Panc1 (cell line): ENCODE results near the gene RFT1. TPM values are rescaled to one million over a fixed set of nuclear protein-coding genes. Genes with fewer than 3 reads are reported as not detected.

Source experiments
- ATAC-seq: fragments of 200-7000 bp; cut with Tn5 transposase; 2 replicates; pipeline ENCODE4 v1.9.1; 2020; ENCODE audit warnings: mild to moderate bottlenecking, moderate library complexity
- BruUV-seq: library from RNA; stranded (reverse); fragments of 400-500 nt; replicated peaks from 2 replicates; lab custom pipeline; 2021; lab: Mats Ljungman, UMichigan
- CTCF ChIA-PET: fragments of 300-600 bp; sonication (Branson Sonifier 250); formaldehyde crosslinking; loops from one replicate; lab custom pipeline; 2022; ENCODE audit warnings: antibody characterized with exemption; lab: Charles Lee
- POLR2A ChIA-PET: fragments of 300-600 bp; sonication (Branson Sonifier 250); formaldehyde crosslinking; loops from one replicate; lab custom pipeline; 2022; ENCODE audit warnings: antibody characterized with exemption; lab: Charles Lee
- DNase-seq: peaks from one replicate; pipeline ENCODE4 v3.0.0-alpha.2; 2010; ENCODE audit warnings: low read depth, low spot score
- H3K27ac ChIP-seq: 2 replicates; pipeline ENCODE4 v1.5.1; 2011; ENCODE audit warnings: mild to moderate bottlenecking, low read length, inconsistent platforms
- H3K27me3 ChIP-seq: fragments of 200-500 bp; sonication (Bioruptor generic); 2 replicates; pipeline ENCODE4 v1.6.0; 2014; ENCODE audit warnings: low read length, inconsistent platforms; ENCODE audit not compliant: control insufficient read depth, insufficient read depth
- H3K36me3 ChIP-seq: fragments of 200-500 bp; sonication (Bioruptor generic); 2 replicates; pipeline ENCODE4 v1.5.1; 2014; ENCODE audit warnings: inconsistent platforms, mild to moderate bottlenecking, low read length, moderate library complexity; ENCODE audit not compliant: control insufficient read depth, insufficient read depth
- H3K4me1 ChIP-seq: 2 replicates; pipeline ENCODE4 v1.5.1; 2011; ENCODE audit warnings: inconsistent platforms, mild to moderate bottlenecking, low read length, moderate library complexity; ENCODE audit not compliant: control insufficient read depth, insufficient read depth
- H3K4me3 ChIP-seq, 2 experiments: 2 replicates each; pipeline ENCODE4 v1.5.1; 2011 to 2012; ENCODE audit warnings: low read depth in 2 of 2, low read length in 2 of 2, mild to moderate bottlenecking in 2 of 2, inconsistent platforms in 1 of 2, moderate library complexity in 1 of 2
- H3K9me3 ChIP-seq: fragments of 200-500 bp; sonication (Bioruptor generic); 2 replicates; pipeline ENCODE4 v1.5.1; 2014; ENCODE audit warnings: low read depth, mild to moderate bottlenecking, inconsistent platforms, low read length, moderate library complexity; ENCODE audit not compliant: control insufficient read depth, insufficient read depth
- POLR2AphosphoS5 ChIP-seq: IDR thresholded peaks from 2 replicates; pipeline ENCODE4 v1.6.1; 2012; ENCODE audit warnings: mild to moderate bottlenecking, low read depth, low read length, moderate library complexity
- REST ChIP-seq, 2 experiments: IDR thresholded peaks; 2 replicates each; pipeline ENCODE4 v1.6.1; 2011 to 2012; ENCODE audit warnings: low read depth in 2 of 2, control low read depth in 1 of 2, low read length in 1 of 2, mild to moderate bottlenecking in 1 of 2, moderate library complexity in 1 of 2; ENCODE audit not compliant: insufficient read depth in 1 of 2
- SIN3A ChIP-seq: IDR thresholded peaks from 2 replicates; pipeline ENCODE4 v1.6.1; 2012; ENCODE audit warnings: low read depth, mild to moderate bottlenecking, low read length, moderate library complexity, borderline replicate concordance; ENCODE audit not compliant: insufficient read depth
- TCF7L2 ChIP-seq: IDR thresholded peaks from 2 replicates; pipeline ENCODE4 v1.6.1; 2011; ENCODE audit warnings: mild to moderate bottlenecking, low read depth, low read length, inconsistent platforms
- in situ Hi-C: cut with HindIII; loops from 2 replicates; pipeline ENCODE4 v1.10.0; 2016; ENCODE audit warnings: low sequenced_read_pairs, low pct_unique_long_range_greater_than_20kb
- intact Hi-C: fragments of 100-400 bp; cut with micrococcal nuclease; formaldehyde crosslinking; loops from one replicate; pipeline ENCODE4 v1.10.0; 2022; ENCODE audit not compliant: unreplicated experiment
- total RNA-seq: library from RNA; stranded (reverse); gene quantifications from one replicate; pipeline ENCODE4 v1.2.1, GENCODE V29; 2021; ENCODE audit not compliant: unreplicated experiment
- TF ChIP-seq, protein P1 (sequence below): fragments of 450-650 bp; IDR thresholded peaks from 2 replicates; pipeline ENCODE4 v1.5.1; 2017; ENCODE audit warnings: mild to moderate bottlenecking

The RFT1 gene
- total RNA-seq, 1 experiment from 2014 or later, result 21.0 TPM

DNA sequence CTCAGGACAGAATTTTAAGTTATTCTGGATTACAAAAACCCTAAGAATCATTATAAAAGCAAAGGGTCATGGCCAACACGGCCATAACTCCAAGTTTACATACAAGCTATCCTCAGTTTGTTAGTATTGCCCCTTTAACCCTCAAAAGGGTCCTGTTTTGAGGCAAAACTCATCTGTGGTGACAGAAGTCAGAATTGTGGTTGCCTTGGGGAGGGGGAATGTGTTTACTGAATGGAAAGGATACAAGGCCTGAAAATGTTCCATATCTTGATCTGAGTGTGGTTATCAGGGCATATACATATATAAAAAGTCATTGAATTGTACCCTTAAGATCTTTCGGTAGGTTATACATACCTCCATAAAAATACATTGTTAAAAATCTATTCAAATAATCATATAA, 86.5 kb downstream of the RFT1 start:
- in situ Hi-C loops, result no loop called here
- H3K27me3 ChIP-seq, result no peaks in the 10 kb centered on the region
- H3K27ac ChIP-seq, result peak overlapping the region; percentile 91
- intact Hi-C loops, result no loop called here
- H3K4me3 ChIP-seq, result peak overlapping the region; percentile 67 to 76
- DNase-seq (no peak), ATAC-seq (no peak)
- H3K4me1 ChIP-seq, result peaks cover 31% of the 10 kb centered on the region
- CTCF ChIA-PET, result no interaction called here
- TF ChIP-seq REST (IDR thresholded peaks at IDR 0.05; ENCODE audit: insufficient read depth in 1 of 2, low read depth in 2 of 2, low read length in 1 of 2), result no peak
- no peak for TF ChIP-seq POLR2AphosphoS5
- TF ChIP-seq, protein P1, sequence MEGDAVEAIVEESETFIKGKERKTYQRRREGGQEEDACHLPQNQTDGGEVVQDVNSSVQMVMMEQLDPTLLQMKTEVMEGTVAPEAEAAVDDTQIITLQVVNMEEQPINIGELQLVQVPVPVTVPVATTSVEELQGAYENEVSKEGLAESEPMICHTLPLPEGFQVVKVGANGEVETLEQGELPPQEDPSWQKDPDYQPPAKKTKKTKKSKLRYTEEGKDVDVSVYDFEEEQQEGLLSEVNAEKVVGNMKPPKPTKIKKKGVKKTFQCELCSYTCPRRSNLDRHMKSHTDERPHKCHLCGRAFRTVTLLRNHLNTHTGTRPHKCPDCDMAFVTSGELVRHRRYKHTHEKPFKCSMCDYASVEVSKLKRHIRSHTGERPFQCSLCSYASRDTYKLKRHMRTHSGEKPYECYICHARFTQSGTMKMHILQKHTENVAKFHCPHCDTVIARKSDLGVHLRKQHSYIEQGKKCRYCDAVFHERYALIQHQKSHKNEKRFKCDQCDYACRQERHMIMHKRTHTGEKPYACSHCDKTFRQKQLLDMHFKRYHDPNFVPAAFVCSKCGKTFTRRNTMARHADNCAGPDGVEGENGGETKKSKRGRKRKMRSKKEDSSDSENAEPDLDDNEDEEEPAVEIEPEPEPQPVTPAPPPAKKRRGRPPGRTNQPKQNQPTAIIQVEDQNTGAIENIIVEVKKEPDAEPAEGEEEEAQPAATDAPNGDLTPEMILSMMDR, result no peak
- TF ChIP-seq TCF7L2, result no peak
- TF ChIP-seq SIN3A, result no peak
- no peaks in the 10 kb centered on the region for H3K36me3 ChIP-seq
- POLR2A ChIA-PET, result no interaction called here
- H3K9me3 ChIP-seq, result no peaks in the 10 kb centered on the region
- no TSS peak for BruUV-seq

GRCh38 chr3:53042651-53043050, 87.6 kb downstream of the RFT1 start:
- POLR2A ChIA-PET, result no interaction called here
- TF ChIP-seq, protein P1, result no peak
- TF ChIP-seq POLR2AphosphoS5 (no peak), REST (IDR thresholded peaks at IDR 0.05; ENCODE audit: insufficient read depth in 1 of 2, low read depth in 2 of 2, low read length in 1 of 2) (no peak), TCF7L2 (no peak), SIN3A (no peak)
- DNase-seq (no peak), ATAC-seq (no peak)
- Histone ChIP-seq H3K9me3 (no peaks in the 10 kb centered on the region), H3K4me1 (peaks cover 31% of the 10 kb centered on the region), H3K4me3 (no peak overlapping the region), H3K36me3 (no peaks in the 10 kb centered on the region), H3K27me3 (no peaks in the 10 kb centered on the region), H3K27ac (peak overlapping the region; percentile 54)
- intact Hi-C loops (no loop called here), in situ Hi-C loops (no loop called here)
- BruUV-seq, result no TSS peak
- CTCF ChIA-PET, result no interaction called here
